ENCODE measurements around the gene DOP1B. TPM values are rescaled to one million over a fixed set of nuclear protein-coding genes. Genes with fewer than 3 reads are reported as not detected.
A peak's percentile ranks its signal among the peaks of the same experiment; 100 is the strongest.
"Not testable (repeated sequence)": the region's sequence is repeated elsewhere in the genome, so short reads cannot be mapped to it uniquely, and the experiment has no call there.

The DOP1B gene
- total RNA-seq, 1 donor from 2014 or later, result 26.1 TPM

DNA sequence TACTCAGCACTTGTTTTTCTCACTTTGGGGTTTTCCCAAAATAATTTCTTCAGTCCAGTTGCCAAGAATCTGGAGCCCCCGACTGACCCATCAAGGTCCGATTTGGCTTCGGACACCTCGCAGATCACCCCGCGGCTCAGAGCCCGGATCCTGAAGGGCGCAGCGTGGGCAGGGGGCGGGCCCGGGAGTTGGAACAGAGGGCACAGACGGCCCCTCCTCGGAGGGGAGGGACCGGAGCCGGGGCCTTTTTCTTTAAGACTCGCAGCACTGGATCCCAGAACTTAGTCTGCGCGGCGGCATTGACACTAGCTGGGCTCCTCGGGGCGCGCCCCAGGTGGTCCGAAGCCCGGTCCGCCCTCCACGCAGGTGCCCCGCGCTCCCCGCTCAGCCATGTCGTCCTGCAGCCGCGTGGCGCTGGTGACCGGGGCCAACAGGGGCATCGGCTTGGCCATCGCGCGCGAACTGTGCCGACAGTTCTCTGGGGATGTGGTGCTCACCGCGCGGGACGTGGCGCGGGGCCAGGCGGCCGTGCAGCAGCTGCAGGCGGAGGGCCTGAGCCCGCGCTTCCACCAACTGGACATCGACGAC is 21.7 kb upstream of the DOP1B start, which contains the start of gene CBR3:
Gene CBR3, plus strand, starts transcription at position 277 of the 588 bp plus-strand sequence. Its CDS starts 114 bp downstream, at position 391.
- Histone ChIP-seq H3K9me3 (ENCODE audit: insufficient read depth, low read depth, low read length) (no peaks in the 10 kb centered on the region), H3K9ac (ENCODE audit: low read length) (peak within 1 kb of the TSS; percentile 83), H3K27ac (ENCODE audit: low read depth, low read length) (peak within 1 kb of the TSS; percentile 78), H3K4me2 (ENCODE audit: low read length) (peak within 1 kb of the TSS; percentile 97), H4K20me1 (ENCODE audit: insufficient read depth, low read length) (no peaks in the 10 kb centered on the region), H3K4me1 (ENCODE audit: insufficient read depth, low read length) (peaks cover 18% of the 10 kb centered on the region), H3K4me3 (ENCODE audit: insufficient read depth, low read depth, low read length) (peak within 1 kb of the TSS; percentile 94), H3K79me2 (ENCODE audit: insufficient read depth, low read length) (peaks cover 5% of the 10 kb centered on the region), H2AFZ (ENCODE audit: low read depth, low read length) (peak within 1 kb of the TSS; percentile 91), H3K27me3 (ENCODE audit: insufficient read depth, low read length) (no peaks in the 10 kb centered on the region), H3K36me3 (ENCODE audit: insufficient read depth, low read length) (peaks cover 2% of the 10 kb centered on the region)
- H3K4me1 Mint-ChIP-seq (ENCODE audit: low read depth, unreplicated experiment), result peaks cover 3% of the 10 kb centered on the region
- peak within 1 kb of the TSS; percentile 85 for H3K4me3 Mint-ChIP-seq (ENCODE audit: unreplicated experiment)
- DNase-seq (ENCODE audit: low read depth) (peak; percentile 68), FAIRE-seq (no peak)
- H3K27me3 Mint-ChIP-seq (ENCODE audit: low read depth, unreplicated experiment), result peaks cover 18% of the 10 kb centered on the region
- no peak within 1 kb of the TSS for H3K27ac Mint-ChIP-seq (ENCODE audit: unreplicated experiment)
- TF ChIP-seq EZH2 (IDR thresholded peaks at IDR 0.05; ENCODE audit: insufficient read depth, low read length), result no peak
- TF ChIP-seq, protein P1, sequence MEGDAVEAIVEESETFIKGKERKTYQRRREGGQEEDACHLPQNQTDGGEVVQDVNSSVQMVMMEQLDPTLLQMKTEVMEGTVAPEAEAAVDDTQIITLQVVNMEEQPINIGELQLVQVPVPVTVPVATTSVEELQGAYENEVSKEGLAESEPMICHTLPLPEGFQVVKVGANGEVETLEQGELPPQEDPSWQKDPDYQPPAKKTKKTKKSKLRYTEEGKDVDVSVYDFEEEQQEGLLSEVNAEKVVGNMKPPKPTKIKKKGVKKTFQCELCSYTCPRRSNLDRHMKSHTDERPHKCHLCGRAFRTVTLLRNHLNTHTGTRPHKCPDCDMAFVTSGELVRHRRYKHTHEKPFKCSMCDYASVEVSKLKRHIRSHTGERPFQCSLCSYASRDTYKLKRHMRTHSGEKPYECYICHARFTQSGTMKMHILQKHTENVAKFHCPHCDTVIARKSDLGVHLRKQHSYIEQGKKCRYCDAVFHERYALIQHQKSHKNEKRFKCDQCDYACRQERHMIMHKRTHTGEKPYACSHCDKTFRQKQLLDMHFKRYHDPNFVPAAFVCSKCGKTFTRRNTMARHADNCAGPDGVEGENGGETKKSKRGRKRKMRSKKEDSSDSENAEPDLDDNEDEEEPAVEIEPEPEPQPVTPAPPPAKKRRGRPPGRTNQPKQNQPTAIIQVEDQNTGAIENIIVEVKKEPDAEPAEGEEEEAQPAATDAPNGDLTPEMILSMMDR (IDR thresholded peaks at IDR 0.05; ENCODE audit: insufficient read depth, low read depth, low read length), result no peak
- H3K36me3 Mint-ChIP-seq (ENCODE audit: low read depth, unreplicated experiment), result peaks cover 1% of the 10 kb centered on the region
- no peaks in the 10 kb centered on the region for H3K9me3 Mint-ChIP-seq (ENCODE audit: unreplicated experiment)

DNA sequence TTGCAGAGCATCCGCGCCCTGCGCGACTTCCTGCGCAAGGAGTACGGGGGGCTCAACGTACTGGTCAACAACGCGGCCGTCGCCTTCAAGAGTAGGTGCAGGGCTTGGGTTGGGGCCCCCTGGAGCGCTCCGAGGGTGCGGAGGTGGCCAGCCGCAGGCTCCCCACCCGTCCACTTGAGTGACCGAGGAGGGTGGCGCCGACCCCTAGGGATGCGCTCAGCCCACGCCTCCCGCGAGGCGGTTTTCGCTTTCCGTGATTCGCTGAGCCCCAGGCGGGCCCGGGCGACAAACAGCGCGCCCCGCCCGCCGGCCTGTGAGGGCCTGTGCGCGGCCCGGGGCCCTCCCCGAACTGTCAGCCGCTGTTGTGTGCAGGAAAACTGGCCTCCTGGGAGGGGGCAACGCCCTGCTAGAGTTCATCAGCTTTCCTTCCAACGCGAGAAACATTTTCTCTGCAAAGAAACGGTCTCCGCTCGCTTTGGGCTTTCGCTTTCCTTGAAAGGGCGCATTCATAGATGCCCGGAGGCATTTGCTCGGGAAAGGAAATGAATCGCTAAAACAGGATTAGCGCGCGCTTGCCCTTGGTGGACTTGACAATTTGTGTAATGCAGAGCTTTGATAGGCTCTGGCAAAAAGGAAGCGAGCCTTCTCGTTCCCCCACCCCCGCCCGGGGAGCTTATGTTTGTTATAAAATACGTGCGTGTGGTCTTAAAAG is 21.1 kb upstream of the DOP1B start:
- peak overlapping the region; percentile 83 for H3K9ac ChIP-seq (ENCODE audit: low read length)
- H3K27ac ChIP-seq (ENCODE audit: low read depth, low read length), result peak overlapping the region; percentile 78
- H3K9me3 ChIP-seq (ENCODE audit: insufficient read depth, low read depth, low read length), result no peaks in the 10 kb centered on the region
- Mint-ChIP-seq H3K27ac (ENCODE audit: unreplicated experiment) (no peak overlapping the region), H3K36me3 (ENCODE audit: low read depth, unreplicated experiment) (peaks cover 1% of the 10 kb centered on the region), H3K9me3 (ENCODE audit: unreplicated experiment) (no peaks in the 10 kb centered on the region), H3K27me3 (ENCODE audit: low read depth, unreplicated experiment) (peaks cover 18% of the 10 kb centered on the region), H3K4me3 (ENCODE audit: unreplicated experiment) (peak overlapping the region; percentile 85), H3K4me1 (ENCODE audit: low read depth, unreplicated experiment) (peaks cover 3% of the 10 kb centered on the region)
- peak overlapping the region; percentile 91 for H2AFZ ChIP-seq (ENCODE audit: low read depth, low read length)
- FAIRE-seq, result no peak
- peak overlapping the region; percentile 94 for H3K4me3 ChIP-seq (ENCODE audit: insufficient read depth, low read depth, low read length)
- DNase-seq (ENCODE audit: low read depth), result peak; percentile 72
- H3K27me3 ChIP-seq (ENCODE audit: insufficient read depth, low read length), result no peaks in the 10 kb centered on the region
- peaks cover 2% of the 10 kb centered on the region for H3K36me3 ChIP-seq (ENCODE audit: insufficient read depth, low read length)
- H4K20me1 ChIP-seq (ENCODE audit: insufficient read depth, low read length), result no peaks in the 10 kb centered on the region
- peak overlapping the region; percentile 97 for H3K4me2 ChIP-seq (ENCODE audit: low read length)
- H3K4me1 ChIP-seq (ENCODE audit: insufficient read depth, low read length), result peaks cover 18% of the 10 kb centered on the region
- no peak for TF ChIP-seq EZH2 (IDR thresholded peaks at IDR 0.05; ENCODE audit: insufficient read depth, low read length)
- TF ChIP-seq, protein P1 (IDR thresholded peaks at IDR 0.05; ENCODE audit: insufficient read depth, low read depth, low read length), result no peak
- peaks cover 5% of the 10 kb centered on the region for H3K79me2 ChIP-seq (ENCODE audit: insufficient read depth, low read length)

DNA sequence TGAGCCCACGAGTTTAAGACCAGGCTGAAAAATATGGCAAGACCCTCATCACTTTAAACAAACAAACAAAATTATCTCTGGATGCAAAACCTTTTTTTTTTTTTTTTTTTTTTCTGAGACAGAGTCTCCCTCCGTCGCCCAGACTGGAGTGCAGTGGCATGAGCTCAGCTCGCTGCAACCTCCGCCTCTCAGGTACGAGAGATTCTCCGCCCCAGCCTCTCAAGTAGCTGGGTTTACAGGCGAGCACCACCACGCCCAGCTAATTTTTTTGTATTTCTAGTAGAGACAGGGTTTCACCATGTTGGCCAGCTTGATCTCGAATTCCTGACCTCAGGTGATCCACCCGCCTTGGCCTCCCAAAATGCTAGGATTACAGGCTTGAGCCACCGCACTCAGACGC is 16.8 kb upstream of the DOP1B start:
- not testable (repeated sequence) for H3K4me3 ChIP-seq (ENCODE audit: insufficient read depth, low read depth, low read length); H3K27ac ChIP-seq (ENCODE audit: low read depth, low read length); H3K27me3 ChIP-seq (ENCODE audit: insufficient read depth, low read length); H3K4me1 Mint-ChIP-seq (ENCODE audit: low read depth, unreplicated experiment); H3K27ac Mint-ChIP-seq (ENCODE audit: unreplicated experiment); H3K36me3 ChIP-seq (ENCODE audit: insufficient read depth, low read length); H3K27me3 Mint-ChIP-seq (ENCODE audit: low read depth, unreplicated experiment); DNase-seq (ENCODE audit: low read depth); H3K9me3 ChIP-seq (ENCODE audit: insufficient read depth, low read depth, low read length); H3K4me2 ChIP-seq (ENCODE audit: low read length); H3K9me3 Mint-ChIP-seq (ENCODE audit: unreplicated experiment); H3K4me3 Mint-ChIP-seq (ENCODE audit: unreplicated experiment); H3K4me1 ChIP-seq (ENCODE audit: insufficient read depth, low read length); H2AFZ ChIP-seq (ENCODE audit: low read depth, low read length); H3K79me2 ChIP-seq (ENCODE audit: insufficient read depth, low read length); H3K9ac ChIP-seq (ENCODE audit: low read length); H3K36me3 Mint-ChIP-seq (ENCODE audit: low read depth, unreplicated experiment); FAIRE-seq; H4K20me1 ChIP-seq (ENCODE audit: insufficient read depth, low read length)

Data from astrocyte (in vitro differentiated cells and primary cell).